Smooth muscle cell (in vitro differentiated cells): ENCODE data around the gene SFN. TPM values are rescaled to one million over a fixed set of nuclear protein-coding genes. Genes with fewer than 3 reads are reported as not detected.
"Not testable (repeated sequence)": the region's sequence is repeated elsewhere in the genome, so short reads cannot be mapped to it uniquely, and the experiment has no call there.

Experiments
- DNase-seq: peaks from one replicate; lab custom pipeline; 2025; ENCODE audit not compliant: unreplicated experiment; lab: John Stamatoyannopoulos, UW
- H2AFZ ChIP-seq: fragments of 200-600 bp; sonication (generic); 2 replicates; pipeline ENCODE4 v1.6.0; 2016; ENCODE audit warnings: antibody characterized with exemption, low read depth, mild to moderate bottlenecking
- H3F3A ChIP-seq: fragments of 200-600 bp; sonication (generic); 2 replicates; pipeline ENCODE4 v1.6.0; 2017; ENCODE audit warnings: antibody characterized with exemption, low read depth
- H3K27ac ChIP-seq: fragments of 200-600 bp; sonication (generic); 2 replicates; pipeline ENCODE4 v1.5.1; 2016; ENCODE audit warnings: low read depth, mild to moderate bottlenecking
- H3K27me3 ChIP-seq: fragments of 200-600 bp; sonication (generic); 2 replicates; pipeline ENCODE4 v1.6.1; 2016; ENCODE audit warnings: low read depth, mild to moderate bottlenecking
- H3K36me3 ChIP-seq: fragments of 200-600 bp; sonication (generic); 2 replicates; pipeline ENCODE4 v1.5.1; 2016; ENCODE audit warnings: low read depth
- H3K4me1 ChIP-seq: fragments of 200-600 bp; sonication (generic); 2 replicates; pipeline ENCODE4 v1.5.1; 2016; ENCODE audit warnings: low read depth
- H3K4me2 ChIP-seq: fragments of 200-600 bp; sonication (generic); 2 replicates; pipeline ENCODE4 v1.6.0; 2016; ENCODE audit warnings: mild to moderate bottlenecking
- H3K4me3 ChIP-seq: fragments of 200-600 bp; sonication (generic); 2 replicates; pipeline ENCODE4 v1.5.1; 2016; ENCODE audit warnings: mild to moderate bottlenecking
- H3K79me2 ChIP-seq: fragments of 200-600 bp; sonication (generic); 2 replicates; pipeline ENCODE4 v1.6.0; 2016; ENCODE audit warnings: low read depth, mild to moderate bottlenecking
- H3K9ac ChIP-seq: fragments of 200-600 bp; sonication (generic); 2 replicates; pipeline ENCODE4 v1.6.0; 2016; ENCODE audit warnings: low read depth
- H3K9me3 ChIP-seq: fragments of 200-600 bp; sonication (generic); replicated peaks from 2 replicates; pipeline ENCODE4 v1.5.1; 2016; ENCODE audit warnings: low read depth
- H4K20me1 ChIP-seq: fragments of 200-600 bp; sonication (generic); 2 replicates; pipeline ENCODE4 v1.6.0; 2016; ENCODE audit warnings: low read depth
- WGBS: methylation state at CpG from one replicate; pipeline ENCODE4 v1.1.7; 2016; ENCODE audit warnings: low lambda C conversion rate; 5-methylcytosine and 5-hydroxymethylcytosine counted together
- polyA plus RNA-seq: library from polyadenylated mRNA; unstranded; fragments of >200 nt; fragmentation: Nextera tagmentation; extraction: Ambion mirVana; gene quantifications from 2 replicates; pipeline ENCODE4 v1.2.1, GENCODE V29; 2016
- total RNA-seq: library from RNA; depleted of rRNA; stranded (reverse); fragments of >200 nt; gene quantifications from 2 replicates; pipeline ENCODE4 v1.2.3, GENCODE V29; 2014
- TF ChIP-seq, protein P1 (sequence below): fragments of 200-600 bp; sonication (generic); IDR thresholded peaks from 2 replicates; pipeline ENCODE4 v1.5.1; 2017; ENCODE audit warnings: borderline replicate concordance, mild to moderate bottlenecking, antibody characterized with exemption; ENCODE audit not compliant: insufficient read depth, poor library complexity, severe bottlenecking

The SFN gene
- total and polyA plus RNA-seq, 2 experiments from 2014 or later: 110 to 112 TPM

- WGBS: 83% methylated on average over 7 of the region's 7 CpGs
- no peak for DNase-seq
- H3K27me3 ChIP-seq: no peaks in the 10 kb centered on the region
- TF ChIP-seq, protein P1, sequence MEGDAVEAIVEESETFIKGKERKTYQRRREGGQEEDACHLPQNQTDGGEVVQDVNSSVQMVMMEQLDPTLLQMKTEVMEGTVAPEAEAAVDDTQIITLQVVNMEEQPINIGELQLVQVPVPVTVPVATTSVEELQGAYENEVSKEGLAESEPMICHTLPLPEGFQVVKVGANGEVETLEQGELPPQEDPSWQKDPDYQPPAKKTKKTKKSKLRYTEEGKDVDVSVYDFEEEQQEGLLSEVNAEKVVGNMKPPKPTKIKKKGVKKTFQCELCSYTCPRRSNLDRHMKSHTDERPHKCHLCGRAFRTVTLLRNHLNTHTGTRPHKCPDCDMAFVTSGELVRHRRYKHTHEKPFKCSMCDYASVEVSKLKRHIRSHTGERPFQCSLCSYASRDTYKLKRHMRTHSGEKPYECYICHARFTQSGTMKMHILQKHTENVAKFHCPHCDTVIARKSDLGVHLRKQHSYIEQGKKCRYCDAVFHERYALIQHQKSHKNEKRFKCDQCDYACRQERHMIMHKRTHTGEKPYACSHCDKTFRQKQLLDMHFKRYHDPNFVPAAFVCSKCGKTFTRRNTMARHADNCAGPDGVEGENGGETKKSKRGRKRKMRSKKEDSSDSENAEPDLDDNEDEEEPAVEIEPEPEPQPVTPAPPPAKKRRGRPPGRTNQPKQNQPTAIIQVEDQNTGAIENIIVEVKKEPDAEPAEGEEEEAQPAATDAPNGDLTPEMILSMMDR: no peak
- H3K79me2 ChIP-seq: no peaks in the 10 kb centered on the region
- H2AFZ ChIP-seq: no peak overlapping the region
- no peaks in the 10 kb centered on the region for H3K9me3 ChIP-seq
- H3K9ac ChIP-seq: peak overlapping the region; percentile 4
- H3F3A ChIP-seq: no peaks in the 10 kb centered on the region
- peaks cover 12% of the 10 kb centered on the region for H3K4me1 ChIP-seq
- peak overlapping the region; percentile 78 for H3K27ac ChIP-seq
- no peak overlapping the region for H3K4me2 ChIP-seq
- no peaks in the 10 kb centered on the region for H3K36me3 ChIP-seq
- H4K20me1 ChIP-seq: no peaks in the 10 kb centered on the region
- no peak overlapping the region for H3K4me3 ChIP-seq
Observed at GRCh38 chr1:26861889-26862378, 1.0 kb upstream of the SFN start.

- TF ChIP-seq, protein P1: no peak
- whole genome bisulfite sequencing: 70% methylated on average over 19 of the region's 20 CpGs
- Histone ChIP-seq H3K4me1 (peaks cover 15% of the 10 kb centered on the region), H3K36me3 (no peaks in the 10 kb centered on the region), H3K9ac (peak overlapping the region; percentile 61), H4K20me1 (no peaks in the 10 kb centered on the region), H3K79me2 (no peaks in the 10 kb centered on the region), H2AFZ (no peak overlapping the region), H3K4me2 (peak overlapping the region; percentile 93), H3K4me3 (peak overlapping the region; percentile 59), H3K27me3 (no peaks in the 10 kb centered on the region), H3K27ac (peak overlapping the region; percentile 65), H3F3A (no peaks in the 10 kb centered on the region), H3K9me3 (no peaks in the 10 kb centered on the region)
- DNase-seq: no peak
Observed at GRCh38 chr1:26863685-26864077, 732 bp downstream of the SFN start.

DNA sequence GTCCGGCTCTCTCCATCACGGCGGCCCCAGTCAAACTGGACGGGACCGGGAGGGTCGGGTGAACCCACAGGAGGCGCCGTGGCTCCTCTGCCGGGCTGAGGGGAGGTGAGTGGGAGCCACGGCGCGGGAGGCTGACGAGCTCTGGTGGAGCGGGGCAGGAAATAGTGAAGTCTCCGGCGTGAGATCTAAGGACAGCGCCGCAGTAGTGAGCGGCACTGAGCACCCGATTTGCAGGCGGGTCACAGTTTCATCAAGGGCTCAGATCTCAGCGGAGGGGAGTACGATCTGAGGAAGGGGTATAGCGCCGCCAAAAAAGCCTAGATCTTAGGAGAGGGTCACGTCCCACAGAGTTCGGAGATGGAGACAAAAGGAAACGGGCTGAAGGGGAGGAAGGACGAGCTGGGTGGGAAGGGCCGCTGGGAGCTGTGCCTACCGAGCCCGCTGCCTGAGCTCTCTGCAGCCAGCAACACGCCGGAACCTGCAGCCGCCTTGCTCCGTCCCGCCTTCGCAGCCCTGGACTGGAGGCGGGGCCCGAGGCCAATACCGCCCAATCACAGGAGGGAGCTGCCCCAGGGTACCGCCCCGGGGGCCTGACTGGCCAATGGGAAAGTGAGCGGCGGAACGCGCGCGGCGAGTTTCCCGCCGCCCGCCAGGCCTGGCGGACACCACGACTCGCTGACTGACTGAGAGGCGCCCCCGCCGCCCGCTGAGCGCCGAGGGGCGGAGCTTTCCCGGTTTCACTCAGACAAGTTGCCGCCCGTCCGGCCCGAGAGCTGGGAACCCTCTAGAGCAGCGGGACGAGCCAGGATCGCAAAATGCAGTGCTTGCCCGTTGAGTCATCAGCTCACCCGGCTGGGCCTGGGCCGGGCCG, 1.9 kb downstream of the SFN start:
- Histone ChIP-seq H3K4me2 (peak overlapping the region; percentile 93), H3K79me2 (no peaks in the 10 kb centered on the region), H3K4me1 (peaks cover 15% of the 10 kb centered on the region), H3K36me3 (no peaks in the 10 kb centered on the region), H2AFZ (peak overlapping the region; percentile 77), H3K27ac (peak overlapping the region; percentile 92), H3K4me3 (peak overlapping the region; percentile 59), H3K9ac (peak overlapping the region; percentile 79), H4K20me1 (no peaks in the 10 kb centered on the region), H3K27me3 (no peaks in the 10 kb centered on the region), H3F3A (no peaks in the 10 kb centered on the region), H3K9me3 (no peaks in the 10 kb centered on the region)
- under 1% methylated on average over 72 of the region's 75 CpGs for WGBS
- TF ChIP-seq, protein P1: no peak
- peak; percentile 92 for DNase-seq

DNA sequence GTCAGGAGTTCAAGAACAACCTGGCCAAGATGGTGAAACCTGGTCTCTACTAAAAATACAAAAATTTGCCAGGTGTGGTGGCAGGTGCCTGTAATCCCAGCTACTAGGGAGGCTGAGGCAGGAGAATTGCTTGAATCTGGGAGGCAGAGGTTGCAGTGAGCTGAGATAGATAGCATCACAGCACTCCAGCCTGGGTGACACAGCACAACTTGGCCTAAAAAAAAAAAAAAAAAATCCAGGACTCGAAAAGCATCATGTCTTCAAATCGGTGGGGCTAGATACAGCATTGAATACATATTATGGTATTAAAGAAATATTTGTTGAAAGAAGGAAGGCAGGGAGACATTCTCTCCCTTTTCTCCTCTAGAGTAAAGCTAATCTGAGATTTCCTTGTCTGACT, 10.1 kb downstream of the SFN start:
- DNase-seq, H3K27me3 ChIP-seq, H3K9me3 ChIP-seq, H3K4me2 ChIP-seq, H3K36me3 ChIP-seq, H3K9ac ChIP-seq, H3F3A ChIP-seq, H3K79me2 ChIP-seq, H2AFZ ChIP-seq, H3K4me3 ChIP-seq, H4K20me1 ChIP-seq: not testable (repeated sequence)
- H3K4me1 ChIP-seq: peaks cover 16% of the 10 kb centered on the region
- peak overlapping the region; percentile 71 for H3K27ac ChIP-seq
- WGBS: 93% methylated on average over 2 of the region's 2 CpGs
